B cell (primary cell): Measurements from ENCODE around the gene STX10.

Source experiments
- EZH2 ChIP-seq: IDR thresholded peaks from 2 replicates; pipeline ENCODE4 v1.6.1; 2012; ENCODE audit warnings: borderline replicate concordance, low read depth, mild to moderate bottlenecking, moderate library complexity, low read length; ENCODE audit not compliant: insufficient read depth, poor library complexity, severe bottlenecking
- TF ChIP-seq, protein P1 (sequence below): fragments of 200-600 bp; IDR thresholded peaks from one replicate; pipeline ENCODE4 v1.8.0; 2022; ENCODE audit warnings: antibody characterized with exemption, mild to moderate bottlenecking

DNA sequence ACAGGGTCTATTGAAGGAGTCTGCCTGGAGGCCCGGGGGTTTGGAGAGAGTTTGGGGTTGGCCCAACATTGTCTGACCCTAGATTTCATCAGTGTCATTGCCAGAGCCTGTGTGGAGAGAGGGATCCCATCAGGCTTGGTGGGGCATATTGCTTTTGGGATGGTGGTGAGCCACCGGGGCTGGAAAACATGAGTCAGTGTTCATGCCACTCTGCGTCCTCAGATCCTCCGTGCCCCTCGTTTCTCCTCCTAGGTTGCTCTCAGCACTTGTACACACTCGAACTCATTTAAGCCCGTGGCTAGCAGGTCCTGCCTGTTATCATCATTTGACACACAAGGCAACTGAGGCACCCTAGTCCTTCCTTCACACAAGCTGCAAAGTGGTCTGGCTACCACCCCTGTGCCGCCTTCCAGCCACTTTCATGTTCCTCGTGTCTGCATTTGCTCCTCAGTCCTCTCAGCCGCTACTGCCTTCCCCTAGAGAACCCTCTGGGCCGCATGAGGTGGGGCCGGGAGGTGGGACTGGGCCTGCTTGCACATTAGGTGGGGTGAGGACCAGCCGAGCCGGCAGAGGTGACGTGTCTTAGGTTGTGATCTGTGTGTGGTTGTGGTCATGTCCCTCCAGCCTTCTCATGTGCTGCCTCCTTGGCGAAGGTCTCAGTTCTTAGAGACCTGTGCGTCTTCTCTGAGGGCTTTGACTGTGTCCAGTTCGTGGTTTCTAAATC, 28.5 kb downstream of the STX10 start:
- TF ChIP-seq, protein P1, sequence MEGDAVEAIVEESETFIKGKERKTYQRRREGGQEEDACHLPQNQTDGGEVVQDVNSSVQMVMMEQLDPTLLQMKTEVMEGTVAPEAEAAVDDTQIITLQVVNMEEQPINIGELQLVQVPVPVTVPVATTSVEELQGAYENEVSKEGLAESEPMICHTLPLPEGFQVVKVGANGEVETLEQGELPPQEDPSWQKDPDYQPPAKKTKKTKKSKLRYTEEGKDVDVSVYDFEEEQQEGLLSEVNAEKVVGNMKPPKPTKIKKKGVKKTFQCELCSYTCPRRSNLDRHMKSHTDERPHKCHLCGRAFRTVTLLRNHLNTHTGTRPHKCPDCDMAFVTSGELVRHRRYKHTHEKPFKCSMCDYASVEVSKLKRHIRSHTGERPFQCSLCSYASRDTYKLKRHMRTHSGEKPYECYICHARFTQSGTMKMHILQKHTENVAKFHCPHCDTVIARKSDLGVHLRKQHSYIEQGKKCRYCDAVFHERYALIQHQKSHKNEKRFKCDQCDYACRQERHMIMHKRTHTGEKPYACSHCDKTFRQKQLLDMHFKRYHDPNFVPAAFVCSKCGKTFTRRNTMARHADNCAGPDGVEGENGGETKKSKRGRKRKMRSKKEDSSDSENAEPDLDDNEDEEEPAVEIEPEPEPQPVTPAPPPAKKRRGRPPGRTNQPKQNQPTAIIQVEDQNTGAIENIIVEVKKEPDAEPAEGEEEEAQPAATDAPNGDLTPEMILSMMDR = no peak
- no peak for TF ChIP-seq EZH2
